Activated CD4-positive, CD25-positive, alpha-beta regulatory T cell treated with anti-CD3 and anti-CD28 coated beads, Interleukin-2, amount 50 U/mL, for 24 hours (primary cell): ENCODE data around the gene SLC26A3.

Source experiments
- ATAC-seq, 2 donors: fragments of 150-1000 bp; cut with Tn5 transposase; one replicate each; pipeline ENCODE4 v1.10.0; 2021; ENCODE audit warnings: mild to moderate bottlenecking in 1 of 2, moderate library complexity in 1 of 2

The SLC26A3 gene

GRCh38 chr7:107743567-107744344 lies 59.3 kb downstream of the SLC26A3 start, which contains the start of gene CBLL1:
Gene CBLL1, plus strand, starts transcription at chr7:107744142. Its CDS starts 22 bp downstream, at chr7:107744164.
- peak; percentile 93 to 94 for ATAC-seq

GRCh38 chr7:107742678-107743566 lies 60.1 kb downstream of the SLC26A3 start:
- peak; percentile 30 to 39 for ATAC-seq

GRCh38 chr7:107728276-107728675 lies 74.7 kb downstream of the SLC26A3 start:
- no peak for ATAC-seq

GRCh38 chr7:107726356-107727130 lies 76.5 kb downstream of the SLC26A3 start:
- no peak for ATAC-seq

GRCh38 chr7:107725138-107725740 lies 77.8 kb downstream of the SLC26A3 start:
- ATAC-seq: peak; percentile 55 to 66

GRCh38 chr7:107723255-107723654 lies 79.8 kb downstream of the SLC26A3 start:
- ATAC-seq: no peak

- ATAC-seq: no peak
Measured at GRCh38 chr7:107721286-107721685, 81.7 kb downstream of the SLC26A3 start.

GRCh38 chr7:107718456-107719193 lies 84.4 kb downstream of the SLC26A3 start:
- ATAC-seq: no peak

- no peak for ATAC-seq
Measured at GRCh38 chr7:107715531-107715930, 87.5 kb downstream of the SLC26A3 start.
